RWPE2 (cell line): Measurements from ENCODE around the gene P3H3.
A peak's percentile ranks its signal among the peaks of the same experiment; 100 is the strongest.

Experiments
- ATAC-seq: fragments of 200-7000 bp; cut with Tn5 transposase; 3 replicates; pipeline ENCODE4 v1.9.1; 2021; ENCODE audit warnings: low read depth
- DNase-seq: peaks from one replicate; pipeline ENCODE4 v3.0.0-alpha.2; 2020; ENCODE audit warnings: low spot score
- H3K27ac ChIP-seq: fragments of 450-650 bp; 2 replicates; pipeline ENCODE4 v1.5.1; 2017; ENCODE audit warnings: mild to moderate bottlenecking; ENCODE audit not compliant: poor library complexity, severe bottlenecking
- H3K27me3 ChIP-seq: fragments of 250-450 bp; sonication (Bioruptor Pico); 2 replicates; pipeline ENCODE4 v1.5.1; 2021; ENCODE audit warnings: mild to moderate bottlenecking, moderate library complexity; ENCODE audit not compliant: insufficient read depth, poor library complexity, severe bottlenecking
- H3K36me3 ChIP-seq: fragments of 250-450 bp; sonication (Bioruptor Pico); 2 replicates; pipeline ENCODE4 v1.5.1; 2020; ENCODE audit warnings: low read depth, mild to moderate bottlenecking, moderate library complexity
- H3K4me1 ChIP-seq: fragments of 250-450 bp; sonication (Bioruptor Pico); 2 replicates; pipeline ENCODE4 v1.5.1; 2021; ENCODE audit warnings: mild to moderate bottlenecking, moderate library complexity; ENCODE audit not compliant: insufficient read depth, poor library complexity, severe bottlenecking
- H3K4me3 ChIP-seq: fragments of 250-450 bp; sonication (Bioruptor Pico); 2 replicates; pipeline ENCODE4 v1.5.1; 2021; ENCODE audit warnings: mild to moderate bottlenecking, moderate library complexity; ENCODE audit not compliant: severe bottlenecking
- H3K9me3 ChIP-seq: fragments of 250-450 bp; sonication (Bioruptor Pico); 2 replicates; pipeline ENCODE4 v1.5.1; 2021; ENCODE audit warnings: mild to moderate bottlenecking, moderate library complexity; ENCODE audit not compliant: severe bottlenecking
- CTCF ChIP-seq: fragments of 450-650 bp; IDR thresholded peaks from one replicate; pipeline ENCODE4 v1.5.1; 2017; ENCODE audit warnings: mild to moderate bottlenecking, moderate library complexity; ENCODE audit not compliant: poor library complexity, severe bottlenecking

Gene P3H3, protein sequence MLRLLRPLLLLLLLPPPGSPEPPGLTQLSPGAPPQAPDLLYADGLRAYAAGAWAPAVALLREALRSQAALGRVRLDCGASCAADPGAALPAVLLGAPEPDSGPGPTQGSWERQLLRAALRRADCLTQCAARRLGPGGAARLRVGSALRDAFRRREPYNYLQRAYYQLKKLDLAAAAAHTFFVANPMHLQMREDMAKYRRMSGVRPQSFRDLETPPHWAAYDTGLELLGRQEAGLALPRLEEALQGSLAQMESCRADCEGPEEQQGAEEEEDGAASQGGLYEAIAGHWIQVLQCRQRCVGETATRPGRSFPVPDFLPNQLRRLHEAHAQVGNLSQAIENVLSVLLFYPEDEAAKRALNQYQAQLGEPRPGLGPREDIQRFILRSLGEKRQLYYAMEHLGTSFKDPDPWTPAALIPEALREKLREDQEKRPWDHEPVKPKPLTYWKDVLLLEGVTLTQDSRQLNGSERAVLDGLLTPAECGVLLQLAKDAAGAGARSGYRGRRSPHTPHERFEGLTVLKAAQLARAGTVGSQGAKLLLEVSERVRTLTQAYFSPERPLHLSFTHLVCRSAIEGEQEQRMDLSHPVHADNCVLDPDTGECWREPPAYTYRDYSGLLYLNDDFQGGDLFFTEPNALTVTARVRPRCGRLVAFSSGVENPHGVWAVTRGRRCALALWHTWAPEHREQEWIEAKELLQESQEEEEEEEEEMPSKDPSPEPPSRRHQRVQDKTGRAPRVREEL

DNA sequence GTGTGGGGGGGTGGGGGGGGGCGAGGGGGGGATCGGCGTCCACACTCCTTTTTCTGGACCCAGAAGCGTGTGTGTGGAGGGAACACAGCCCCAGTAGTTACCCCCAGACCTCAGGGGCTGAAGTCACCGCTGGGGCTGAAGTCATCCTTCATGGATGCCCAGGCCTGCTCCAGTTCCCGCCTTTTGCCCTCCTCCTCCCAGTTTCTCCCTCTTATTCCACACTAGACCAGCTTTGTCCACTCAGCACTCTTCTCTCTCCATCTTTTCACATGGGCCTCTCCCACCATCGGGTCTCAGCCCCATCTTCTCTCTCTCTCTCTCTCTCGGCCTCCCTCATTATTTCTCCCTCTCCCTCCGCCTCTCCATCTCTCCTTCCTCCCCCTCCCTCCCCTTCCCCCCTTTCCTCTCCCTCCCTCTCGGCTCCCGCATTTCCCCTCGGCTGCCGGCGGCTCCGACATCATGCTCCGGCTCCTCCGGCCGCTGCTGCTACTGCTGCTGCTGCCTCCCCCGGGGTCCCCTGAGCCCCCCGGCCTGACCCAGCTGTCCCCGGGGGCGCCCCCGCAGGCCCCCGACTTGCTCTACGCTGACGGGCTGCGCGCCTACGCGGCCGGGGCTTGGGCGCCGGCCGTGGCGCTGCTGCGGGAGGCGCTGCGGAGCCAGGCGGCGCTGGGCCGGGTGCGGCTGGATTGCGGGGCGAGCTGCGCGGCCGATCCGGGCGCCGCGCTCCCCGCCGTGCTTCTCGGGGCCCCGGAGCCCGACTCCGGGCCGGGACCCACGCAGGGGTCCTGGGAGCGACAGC is at the start of gene P3H3:
Gene P3H3 (plus strand): TSS at position 426 of the 799 bp plus-strand sequence. CDS start 34 bp downstream, at position 460.
- Histone ChIP-seq H3K27ac (peak within 1 kb of the TSS; percentile 73), H3K9me3 (no peaks in the 10 kb centered on the region), H3K36me3 (peaks cover 26% of the 10 kb centered on the region), H3K27me3 (peaks cover 4% of the 10 kb centered on the region), H3K4me1 (peaks cover 3% of the 10 kb centered on the region), H3K4me3 (peak within 1 kb of the TSS; percentile 89)
- peak; percentile 20; the same call in 2 of the 3 replicates for ATAC-seq
- DNase-seq: peak; percentile 37
- peak; percentile 30 for TF ChIP-seq CTCF

GRCh38 chr12:6778574-6779550 is 49.3 kb upstream of the P3H3 start:
- Histone ChIP-seq H3K27ac (no peak overlapping the region), H3K9me3 (no peaks in the 10 kb centered on the region), H3K27me3 (no peaks in the 10 kb centered on the region), H3K36me3 (no peaks in the 10 kb centered on the region), H3K4me3 (peak overlapping the region; percentile 20), H3K4me1 (peaks cover 3% of the 10 kb centered on the region)
- DNase-seq: peak; percentile 92
- ATAC-seq: peak; percentile 95
- peak; percentile 94 for TF ChIP-seq CTCF

- TF ChIP-seq CTCF: no peak
- DNase-seq (no peak), ATAC-seq (no peak)
- Histone ChIP-seq H3K4me3 (no peak overlapping the region), H3K27ac (no peak overlapping the region), H3K9me3 (no peaks in the 10 kb centered on the region), H3K27me3 (no peaks in the 10 kb centered on the region), H3K4me1 (peaks cover 3% of the 10 kb centered on the region), H3K36me3 (no peaks in the 10 kb centered on the region)
Observed at GRCh38 chr12:6779708-6780432, 48.3 kb upstream of the P3H3 start.

DNA sequence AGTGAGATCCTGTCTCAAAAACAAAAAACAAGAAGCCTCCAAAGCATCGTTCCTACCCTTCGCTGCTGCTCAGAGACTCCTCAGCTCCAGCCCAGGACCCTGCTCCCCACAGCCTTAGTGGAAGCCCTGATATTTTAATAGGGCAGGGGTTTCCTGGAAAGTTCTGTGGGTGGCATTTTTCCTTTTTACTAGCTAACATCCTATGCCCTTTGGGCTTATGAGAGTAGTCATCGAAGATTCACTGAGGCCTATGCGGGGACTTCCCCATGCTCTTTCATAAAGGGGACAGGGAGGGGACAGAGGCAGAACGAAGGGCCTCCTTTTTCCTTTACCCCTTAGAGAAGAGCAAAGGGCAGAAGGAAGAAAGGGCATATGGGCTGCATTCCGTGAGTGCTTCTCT is 47.6 kb upstream of the P3H3 start:
- Histone ChIP-seq H3K27me3 (no peaks in the 10 kb centered on the region), H3K9me3 (no peaks in the 10 kb centered on the region), H3K4me1 (peaks cover 3% of the 10 kb centered on the region), H3K27ac (no peak overlapping the region), H3K36me3 (no peaks in the 10 kb centered on the region), H3K4me3 (no peak overlapping the region)
- ATAC-seq: no peak
- no peak for TF ChIP-seq CTCF
- DNase-seq: no peak
